Progenitor cell of endocrine pancreas (in vitro differentiated cells): Measurements from ENCODE around the gene LRRTM1. TPM values are rescaled to one million over a fixed set of nuclear protein-coding genes. Genes with fewer than 3 reads are reported as not detected.
A peak's percentile ranks its signal among the peaks of the same experiment; 100 is the strongest.

Experiments
- DNase-seq: peaks from one replicate; pipeline ENCODE4 v3.0.0; 2021; ENCODE audit warnings: low spot score; ENCODE audit not compliant: unreplicated experiment
- H3K27ac Mint-ChIP-seq: 2 replicates; pipeline ENCODE4 v1.8.0; 2021; ENCODE audit warnings: mild to moderate bottlenecking, moderate library complexity, mixed read lengths
- H3K27me3 Mint-ChIP-seq: 2 replicates; pipeline ENCODE4 v1.8.0; 2021; ENCODE audit warnings: mixed read lengths
- H3K36me3 Mint-ChIP-seq: 2 replicates; pipeline ENCODE4 v1.8.0; 2022; ENCODE audit warnings: mixed read lengths; ENCODE audit not compliant: insufficient read depth
- H3K4me1 Mint-ChIP-seq: 2 replicates; pipeline ENCODE4 v1.8.0; 2021; ENCODE audit warnings: low read depth, mixed read lengths
- H3K4me3 Mint-ChIP-seq: 2 replicates; pipeline ENCODE4 v1.8.0; 2021; ENCODE audit warnings: low read depth, mild to moderate bottlenecking, moderate library complexity, mixed read lengths
- H3K9me3 Mint-ChIP-seq: 2 replicates; pipeline ENCODE4 v1.8.0; 2021; ENCODE audit warnings: low read depth, mixed read lengths
- CTCF ChIP-seq: fragments of 200-600 bp; sonication (generic); IDR thresholded peaks from one replicate; pipeline ENCODE4 v1.5.0; 2021; ENCODE audit warnings: antibody characterized with exemption, mild to moderate bottlenecking; ENCODE audit not compliant: unreplicated experiment
- total RNA-seq: library from RNA; stranded (reverse); gene quantifications from 2 replicates; pipeline ENCODE4 v1.2.1, GENCODE V29; 2021

The LRRTM1 gene
- total RNA-seq, 1 donor from 2014 or later: 1.6 TPM

DNA sequence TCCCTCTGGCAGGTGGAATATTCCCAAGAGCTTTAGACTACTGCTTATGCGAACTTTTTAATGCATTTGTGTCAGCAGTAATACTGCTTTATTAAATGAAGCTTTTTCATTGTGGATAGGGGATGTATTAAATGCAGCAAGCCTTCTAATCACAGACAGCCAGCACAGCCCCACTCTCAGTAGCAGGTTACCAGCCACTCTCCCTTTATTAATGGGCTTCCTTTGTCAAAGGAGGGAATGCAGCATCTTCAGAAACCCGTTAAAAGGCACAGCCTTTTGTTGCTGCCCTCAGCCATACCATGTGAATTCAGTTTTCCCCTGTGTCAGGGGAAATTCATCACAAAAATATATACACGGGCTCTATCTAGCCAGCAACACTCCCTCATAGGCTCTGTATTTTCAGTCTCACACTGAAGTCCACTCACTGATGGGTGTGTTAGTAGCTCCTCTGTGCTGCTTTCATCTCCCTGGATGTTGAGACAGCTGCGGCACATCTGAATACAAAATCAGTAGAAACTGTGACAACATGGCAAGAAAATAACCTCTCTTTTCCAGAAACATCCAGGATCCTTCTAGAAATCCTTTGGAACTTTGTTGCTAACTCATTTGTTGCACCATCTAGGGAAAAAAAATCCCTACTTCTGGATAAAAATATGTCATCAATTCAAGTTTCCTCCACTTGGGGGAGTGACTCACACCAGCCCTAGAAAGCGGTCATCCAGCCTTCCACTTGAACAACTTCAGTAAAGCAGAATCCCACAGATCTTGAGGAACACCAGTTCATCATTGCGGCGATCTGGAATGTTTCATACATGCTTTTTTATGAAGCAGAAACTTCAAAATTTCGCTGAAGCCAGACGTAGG, 48.4 kb downstream of the LRRTM1 start:
- peak; percentile 62 for TF ChIP-seq CTCF
- DNase-seq: no peak

GRCh38 chr2:80252294-80252986, 52.1 kb downstream of the LRRTM1 start:
- Mint-ChIP-seq H3K4me1 (peaks cover 3% of the 10 kb centered on the region), H3K9me3 (no peaks in the 10 kb centered on the region), H3K27ac (no peak overlapping the region), H3K4me3 (no peak overlapping the region), H3K27me3 (no peaks in the 10 kb centered on the region), H3K36me3 (no peaks in the 10 kb centered on the region)
- DNase-seq: no peak
- no peak for TF ChIP-seq CTCF

More for the DNA sequence above, 48.4 kb downstream of the LRRTM1 start:
- Mint-ChIP-seq H3K27ac (no peak overlapping the region), H3K36me3 (no peaks in the 10 kb centered on the region), H3K4me3 (no peak overlapping the region), H3K4me1 (no peaks in the 10 kb centered on the region), H3K9me3 (peaks cover 2% of the 10 kb centered on the region), H3K27me3 (no peaks in the 10 kb centered on the region)
